Measurements from ENCODE around the gene FZD8. TPM values are rescaled to one million over a fixed set of nuclear protein-coding genes. Genes with fewer than 3 reads are reported as not detected.

FZD8 gene
- total RNA-seq, 4 donors from 2014 or later, result 5.4 to 13.8 (median 11.2) TPM

DNA sequence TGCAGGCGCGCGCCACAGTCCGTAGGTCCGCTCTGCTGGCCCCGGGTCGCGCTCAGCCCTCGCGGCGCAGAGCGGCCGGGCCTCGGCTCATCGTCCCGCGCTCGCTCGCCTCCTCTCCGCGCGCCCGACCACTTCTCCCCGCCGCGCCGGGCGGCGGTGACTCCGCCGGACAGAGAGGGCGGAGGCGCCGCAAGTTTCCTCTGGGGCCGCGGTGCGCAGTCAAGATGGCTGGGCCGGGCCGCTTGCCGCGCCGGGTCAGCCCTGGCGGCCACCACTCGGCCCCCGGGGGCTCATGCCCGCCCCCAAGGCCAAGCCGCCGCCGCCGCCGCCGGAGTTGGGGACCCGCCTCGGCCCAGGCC, 441 bp downstream of the FZD8 start:
- Histone ChIP-seq H3K4me3 (peak overlapping the region; percentile 86 to 92 (median 89)), H3K9me3 (no peaks in the 10 kb centered on the region), H3K27me3 (no peaks in the 10 kb centered on the region), H3K4me1 (peaks cover 24 to 64% (median 44%) of the 10 kb centered on the region in 4 donors), H3K27ac (replicated peaks in 1 of 4) (peak overlapping the region; percentile 90 to 98 (median 94)), H3K36me3 (no peaks in the 10 kb centered on the region)
- TF ChIP-seq EP300 (IDR thresholded peaks at IDR 0.05) (no peak), POLR2A (IDR thresholded peaks at IDR 0.05; ENCODE audit: low read depth) (no peak), POLR2AphosphoS5 (IDR thresholded peaks at IDR 0.05) (no peak)
- TF ChIP-seq, protein P1, sequence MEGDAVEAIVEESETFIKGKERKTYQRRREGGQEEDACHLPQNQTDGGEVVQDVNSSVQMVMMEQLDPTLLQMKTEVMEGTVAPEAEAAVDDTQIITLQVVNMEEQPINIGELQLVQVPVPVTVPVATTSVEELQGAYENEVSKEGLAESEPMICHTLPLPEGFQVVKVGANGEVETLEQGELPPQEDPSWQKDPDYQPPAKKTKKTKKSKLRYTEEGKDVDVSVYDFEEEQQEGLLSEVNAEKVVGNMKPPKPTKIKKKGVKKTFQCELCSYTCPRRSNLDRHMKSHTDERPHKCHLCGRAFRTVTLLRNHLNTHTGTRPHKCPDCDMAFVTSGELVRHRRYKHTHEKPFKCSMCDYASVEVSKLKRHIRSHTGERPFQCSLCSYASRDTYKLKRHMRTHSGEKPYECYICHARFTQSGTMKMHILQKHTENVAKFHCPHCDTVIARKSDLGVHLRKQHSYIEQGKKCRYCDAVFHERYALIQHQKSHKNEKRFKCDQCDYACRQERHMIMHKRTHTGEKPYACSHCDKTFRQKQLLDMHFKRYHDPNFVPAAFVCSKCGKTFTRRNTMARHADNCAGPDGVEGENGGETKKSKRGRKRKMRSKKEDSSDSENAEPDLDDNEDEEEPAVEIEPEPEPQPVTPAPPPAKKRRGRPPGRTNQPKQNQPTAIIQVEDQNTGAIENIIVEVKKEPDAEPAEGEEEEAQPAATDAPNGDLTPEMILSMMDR (IDR thresholded peaks at IDR 0.05), result no peak
- DNase-seq (ENCODE audit: extremely low spot score), result no peak
- 0% methylated on average over 20 of the region's 54 CpGs for WGBS
- intact Hi-C loops (cut with DNase I), result no loop called here

GRCh38 chr10:35640951-35641675, 983 bp downstream of the FZD8 start:
- peak overlapping the region; percentile 86 to 92 (median 89) for H3K4me3 ChIP-seq
- WGBS, result 0% methylated on average over 14 of the region's 72 CpGs
- no peaks in the 10 kb centered on the region for H3K27me3 ChIP-seq
- H3K4me1 ChIP-seq, result peaks cover 24 to 69% (median 44%) of the 10 kb centered on the region in 4 donors
- peak overlapping the region; percentile 90 to 98 (median 94) for H3K27ac ChIP-seq (replicated peaks in 1 of 4)
- TF ChIP-seq EP300 (IDR thresholded peaks at IDR 0.05) (no peak), POLR2AphosphoS5 (IDR thresholded peaks at IDR 0.05) (no peak), POLR2A (IDR thresholded peaks at IDR 0.05; ENCODE audit: low read depth) (no peak)
- TF ChIP-seq, protein P1 (IDR thresholded peaks at IDR 0.05), result no peak
- no peaks in the 10 kb centered on the region for H3K9me3 ChIP-seq
- intact Hi-C loops (cut with DNase I), result no loop called here
- no peak for DNase-seq (ENCODE audit: extremely low spot score)
- no peaks in the 10 kb centered on the region for H3K36me3 ChIP-seq

- Histone ChIP-seq H3K9me3 (no peaks in the 10 kb centered on the region), H3K36me3 (no peaks in the 10 kb centered on the region), H3K4me1 (peaks cover 24 to 75% (median 49%) of the 10 kb centered on the region in 4 donors), H3K27ac (replicated peaks in 1 of 4) (peak overlapping the region; percentile 32 to 74 (median 50)), H3K4me3 (peak overlapping the region; percentile 86 to 92 (median 89)), H3K27me3 (no peaks in the 10 kb centered on the region)
- TF ChIP-seq EP300 (IDR thresholded peaks at IDR 0.05), result no peak
- TF ChIP-seq POLR2A (IDR thresholded peaks at IDR 0.05; ENCODE audit: low read depth), result no peak
- no peak for TF ChIP-seq POLR2AphosphoS5 (IDR thresholded peaks at IDR 0.05)
- TF ChIP-seq, protein P1 (IDR thresholded peaks at IDR 0.05), result peak; percentile 46 to 58 (median 47)
- intact Hi-C loops (cut with DNase I), result no loop called here
- no peak for DNase-seq (ENCODE audit: extremely low spot score)
- under 1% methylated on average over 24 of the region's 53 CpGs for WGBS
Observed at GRCh38 chr10:35640474-35640873, 1.6 kb downstream of the FZD8 start.

GRCh38 chr10:35639728-35640401, 2.2 kb downstream of the FZD8 start:
- H3K9me3 ChIP-seq, result no peaks in the 10 kb centered on the region
- DNase-seq (ENCODE audit: extremely low spot score), result no peak
- peak overlapping the region; percentile 86 to 92 (median 89) for H3K4me3 ChIP-seq
- intact Hi-C loops (cut with DNase I), result loop anchor here (5.0 kb wide), 1 partner anchor 1242 kb away; no protein-coding TSS in a partner anchor
- H3K36me3 ChIP-seq, result no peaks in the 10 kb centered on the region
- no peaks in the 10 kb centered on the region for H3K27me3 ChIP-seq
- TF ChIP-seq, protein P1 (IDR thresholded peaks at IDR 0.05), result peak in 1 of 3 experiments; percentile 22
- no peak for TF ChIP-seq POLR2AphosphoS5 (IDR thresholded peaks at IDR 0.05)
- H3K4me1 ChIP-seq, result peaks cover 24 to 79% (median 52%) of the 10 kb centered on the region in 4 donors
- peak overlapping the region in 2 of 4 donors; percentile 42 to 74 for H3K27ac ChIP-seq (replicated peaks in 1 of 4)
- 44% methylated on average over 5 of the region's 83 CpGs for WGBS
